GM23338 (cell line): ENCODE measurements around the gene MIER2. TPM values are rescaled to one million over a fixed set of nuclear protein-coding genes. Genes with fewer than 3 reads are reported as not detected.

Experiments used
- ATAC-seq: fragments of 200-7000 bp; cut with Tn5 transposase; 3 replicates; pipeline ENCODE4 v1.9.1; 2020
- DNase-seq: peaks from one replicate; pipeline ENCODE4 v3.0.0-alpha.2; 2015; ENCODE audit warnings: low spot score
- H2AFZ ChIP-seq: fragments of 200-600 bp; sonication (generic); 2 replicates; pipeline ENCODE4 v1.8.0; 2016; ENCODE audit warnings: antibody characterized with exemption, mild to moderate bottlenecking, moderate library complexity
- H3F3A ChIP-seq: fragments of 200-600 bp; sonication (generic); replicated peaks from 2 replicates; pipeline ENCODE4 v1.8.0; 2017; ENCODE audit warnings: antibody characterized with exemption, mixed run types, low read depth
- H3K27ac ChIP-seq: fragments of 200-600 bp; sonication (generic); 2 replicates; pipeline ENCODE4 v1.6.1; 2016; ENCODE audit warnings: low read depth
- H3K27me3 ChIP-seq: fragments of 200-600 bp; sonication (generic); 2 replicates; pipeline ENCODE4 v1.8.0; 2016; ENCODE audit warnings: mild to moderate bottlenecking, mixed run types, moderate library complexity; ENCODE audit not compliant: insufficient read depth
- H3K36me3 ChIP-seq: fragments of 200-600 bp; sonication (generic); 2 replicates; pipeline ENCODE4 v1.8.0; 2016; ENCODE audit warnings: mild to moderate bottlenecking; ENCODE audit not compliant: insufficient read depth
- H3K4me1 ChIP-seq: fragments of 200-600 bp; sonication (generic); 2 replicates; pipeline ENCODE4 v1.8.0; 2016; ENCODE audit warnings: mild to moderate bottlenecking, moderate library complexity; ENCODE audit not compliant: insufficient read depth
- H3K4me2 ChIP-seq: fragments of 200-600 bp; sonication (generic); 2 replicates; pipeline ENCODE4 v1.7.1; 2017; ENCODE audit warnings: mixed run types
- H3K4me3 ChIP-seq: fragments of 200-600 bp; sonication (generic); 2 replicates; pipeline ENCODE4 v1.6.1; 2016; ENCODE audit warnings: mixed run types
- H3K79me2 ChIP-seq: fragments of 200-600 bp; sonication (generic); replicated peaks from 2 replicates; pipeline ENCODE4 v1.8.0; 2017; ENCODE audit warnings: mild to moderate bottlenecking; ENCODE audit not compliant: insufficient read depth
- H3K9me2 ChIP-seq: fragments of 200-600 bp; sonication (generic); 2 replicates; pipeline ENCODE4 v1.8.0; 2017; ENCODE audit not compliant: insufficient read depth
- H4K20me1 ChIP-seq: fragments of 200-600 bp; sonication (generic); replicated peaks from 2 replicates; pipeline ENCODE4 v1.8.0; 2017; ENCODE audit warnings: mild to moderate bottlenecking; ENCODE audit not compliant: insufficient read depth
- H3K27ac Mint-ChIP-seq: 2 replicates; pipeline ENCODE4 v1.8.0; 2020; ENCODE audit warnings: inconsistent platforms, mild to moderate bottlenecking, moderate library complexity, mixed read lengths
- H3K27me3 Mint-ChIP-seq: 3 replicates; pipeline ENCODE4 v1.8.0; 2022; ENCODE audit warnings: low read depth, mild to moderate bottlenecking, moderate library complexity, mixed read lengths, inconsistent platforms; ENCODE audit not compliant: insufficient read depth, poor library complexity
- H3K36me3 Mint-ChIP-seq: 3 replicates; pipeline ENCODE4 v1.8.0; 2021; ENCODE audit warnings: low read depth, mild to moderate bottlenecking, inconsistent platforms, moderate library complexity, mixed read lengths
- H3K4me1 Mint-ChIP-seq: 3 replicates; pipeline ENCODE4 v1.8.0; 2020; ENCODE audit warnings: mild to moderate bottlenecking, inconsistent platforms, mixed read lengths
- H3K4me3 Mint-ChIP-seq: 3 replicates; pipeline ENCODE4 v1.8.0; 2021; ENCODE audit warnings: moderate library complexity, mild to moderate bottlenecking, inconsistent platforms, mixed read lengths
- H3K9me3 Mint-ChIP-seq: 3 replicates; pipeline ENCODE4 v1.8.0; 2020; ENCODE audit warnings: moderate library complexity, mild to moderate bottlenecking, inconsistent platforms, mixed read lengths
- CREB1 ChIP-seq: fragments of 250-450 bp; sonication (Bioruptor Pico); IDR thresholded peaks from 2 replicates; pipeline ENCODE4 v1.5.0; 2020; ENCODE audit warnings: low read depth, mild to moderate bottlenecking, moderate library complexity
- CTCF ChIP-seq, 2 experiments: fragments of 200-600 bp in 1 of 2; sonication (generic) in 1 of 2; conservative IDR thresholded peaks; 2 replicates each; pipeline versions ENCODE4 v1.5.1 to v1.6.1; 2016 to 2017; ENCODE audit warnings: antibody characterized with exemption in 2 of 2, low read depth in 2 of 2, mild to moderate bottlenecking in 2 of 2, moderate library complexity in 1 of 2
- EZH2 ChIP-seq: fragments of 200-600 bp; sonication (generic); IDR thresholded peaks from one replicate; pipeline ENCODE4 v1.8.0; 2017; ENCODE audit warnings: antibody characterized with exemption, mild to moderate bottlenecking, low read depth; ENCODE audit not compliant: unreplicated experiment
- EZH2phosphoT487 ChIP-seq: fragments of 200-600 bp; sonication (generic); IDR thresholded peaks from one replicate; pipeline ENCODE4 v1.8.1; 2018; ENCODE audit warnings: antibody characterized with exemption; ENCODE audit not compliant: unreplicated experiment
- JUNB ChIP-seq: IDR thresholded peaks from one replicate; pipeline ENCODE4 v1.6.1; 2016; ENCODE audit warnings: antibody characterized with exemption; ENCODE audit not compliant: unreplicated experiment
- NANOG ChIP-seq: IDR thresholded peaks from 2 replicates; pipeline ENCODE4 v1.6.1; 2016; ENCODE audit warnings: antibody characterized with exemption, borderline replicate concordance
- POLR2AphosphoS5 ChIP-seq: IDR thresholded peaks from 2 replicates; pipeline ENCODE4 v1.6.1; 2016; ENCODE audit warnings: antibody characterized with exemption, low read depth
- REST ChIP-seq: IDR thresholded peaks from one replicate; pipeline ENCODE4 v1.6.1; 2018; ENCODE audit warnings: antibody characterized with exemption; ENCODE audit not compliant: unreplicated experiment
- STAT1 ChIP-seq: IDR thresholded peaks from one replicate; pipeline ENCODE4 v1.6.1; 2016; ENCODE audit warnings: antibody characterized with exemption; ENCODE audit not compliant: unreplicated experiment
- ZNF114 ChIP-seq: fragments of 250-450 bp; sonication (Bioruptor Pico); IDR thresholded peaks from 2 replicates; pipeline ENCODE4 v1.5.0; 2020; ENCODE audit warnings: mild to moderate bottlenecking, moderate library complexity
- ZNF331 ChIP-seq: fragments of 250-450 bp; sonication (Bioruptor Pico); IDR thresholded peaks from 2 replicates; pipeline ENCODE4 v1.5.0; 2020; ENCODE audit warnings: low read depth, mild to moderate bottlenecking, moderate library complexity
- polyA plus RNA-seq: library from polyadenylated mRNA; unstranded; fragments of >200 nt; fragmentation: Nextera tagmentation; extraction: Ambion mirVana; gene quantifications from 2 replicates; pipeline ENCODE4 v1.2.1, GENCODE V29; 2016
- total RNA-seq: library from RNA; depleted of rRNA; stranded (reverse); fragments of >200 nt; shearing (Covaris generic); gene quantifications from 2 replicates; pipeline ENCODE4 v1.2.3, GENCODE V29; 2014
- TF ChIP-seq, protein P1 (sequence below): IDR thresholded peaks from 2 replicates; pipeline ENCODE4 v1.6.1; 2016; ENCODE audit warnings: antibody characterized with exemption
- TF ChIP-seq, protein P2 (sequence below): fragments of 250-450 bp; sonication (Bioruptor Pico); IDR thresholded peaks from 2 replicates; pipeline ENCODE4 v1.5.0; 2020; ENCODE audit warnings: mild to moderate bottlenecking, moderate library complexity

Gene MIER2
- total and polyA plus RNA-seq, 2 experiments from 2014 or later: 30.2 to 37.9 TPM

DNA sequence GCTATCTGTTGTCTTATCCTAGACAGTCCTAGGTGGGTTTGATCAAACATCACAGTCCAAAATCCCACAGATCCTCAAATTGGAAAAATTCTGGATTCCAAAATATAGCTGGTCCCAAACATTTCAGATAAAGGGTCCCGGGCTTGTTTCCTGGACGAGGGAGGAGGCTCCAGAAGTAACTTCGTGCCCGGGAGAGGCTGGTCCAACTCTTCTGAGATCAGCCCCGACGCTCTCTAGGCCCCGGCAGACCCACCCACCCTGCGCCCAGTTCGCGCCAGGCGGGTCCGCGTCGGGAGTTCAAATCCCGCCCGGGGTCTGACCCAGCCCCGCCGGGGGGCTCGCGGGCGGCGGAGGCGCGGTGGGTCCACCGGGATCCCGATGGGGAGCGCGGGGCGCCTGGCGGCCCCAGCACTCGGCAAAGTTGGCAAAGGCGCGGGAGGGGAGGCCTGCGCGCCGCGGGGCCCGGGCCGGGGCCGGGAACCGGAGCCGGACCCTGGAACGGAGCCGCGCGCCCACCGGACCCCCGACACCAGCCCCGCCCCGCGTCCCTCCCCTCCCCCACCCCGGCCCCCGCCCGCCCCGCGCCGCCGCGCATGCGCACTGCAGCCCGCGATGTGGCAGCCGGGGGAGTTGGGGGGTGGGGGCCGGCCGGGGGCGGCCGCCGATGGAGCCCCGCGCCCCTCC lies 513 bp downstream of the MIER2 start:
- Mint-ChIP-seq H3K27ac (no peak overlapping the region), H3K4me1 (peaks cover 44% of the 10 kb centered on the region), H3K27me3 (peaks cover 35% of the 10 kb centered on the region), H3K36me3 (peaks cover 44% of the 10 kb centered on the region), H3K4me3 (peak overlapping the region; percentile 86), H3K9me3 (peaks cover 21% of the 10 kb centered on the region)
- DNase-seq: peak; percentile 47
- Histone ChIP-seq H3K9me2 (no peaks in the 10 kb centered on the region), H3K79me2 (peaks cover 51% of the 10 kb centered on the region), H4K20me1 (peaks cover 39% of the 10 kb centered on the region), H3K4me1 (peaks cover 13% of the 10 kb centered on the region), H3K36me3 (no peaks in the 10 kb centered on the region), H3K27ac (no peak overlapping the region), H3F3A (no peaks in the 10 kb centered on the region), H3K4me2 (peak overlapping the region; percentile 90), H3K4me3 (peak overlapping the region; percentile 71), H3K27me3 (peaks cover 10% of the 10 kb centered on the region; the same call in 1 of the 2 replicates), H2AFZ (no peak overlapping the region)
- peak; percentile 11; the same call in 2 of the 3 replicates for ATAC-seq
- TF ChIP-seq ZNF114 (CRISPR knock-in tag) (no peak), EZH2phosphoT487 (no peak), JUNB (no peak), POLR2AphosphoS5 (no peak), EZH2 (no peak), STAT1 (no peak), ZNF331 (no peak), NANOG (no peak), CREB1 (no peak), CTCF (conservative IDR thresholded peaks at IDR 0.05; ENCODE audit: low read depth in 2 of 2) (no peak), REST (no peak)
- TF ChIP-seq, protein P1, sequence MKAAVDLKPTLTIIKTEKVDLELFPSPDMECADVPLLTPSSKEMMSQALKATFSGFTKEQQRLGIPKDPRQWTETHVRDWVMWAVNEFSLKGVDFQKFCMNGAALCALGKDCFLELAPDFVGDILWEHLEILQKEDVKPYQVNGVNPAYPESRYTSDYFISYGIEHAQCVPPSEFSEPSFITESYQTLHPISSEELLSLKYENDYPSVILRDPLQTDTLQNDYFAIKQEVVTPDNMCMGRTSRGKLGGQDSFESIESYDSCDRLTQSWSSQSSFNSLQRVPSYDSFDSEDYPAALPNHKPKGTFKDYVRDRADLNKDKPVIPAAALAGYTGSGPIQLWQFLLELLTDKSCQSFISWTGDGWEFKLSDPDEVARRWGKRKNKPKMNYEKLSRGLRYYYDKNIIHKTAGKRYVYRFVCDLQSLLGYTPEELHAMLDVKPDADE: no peak
- TF ChIP-seq, protein P2, sequence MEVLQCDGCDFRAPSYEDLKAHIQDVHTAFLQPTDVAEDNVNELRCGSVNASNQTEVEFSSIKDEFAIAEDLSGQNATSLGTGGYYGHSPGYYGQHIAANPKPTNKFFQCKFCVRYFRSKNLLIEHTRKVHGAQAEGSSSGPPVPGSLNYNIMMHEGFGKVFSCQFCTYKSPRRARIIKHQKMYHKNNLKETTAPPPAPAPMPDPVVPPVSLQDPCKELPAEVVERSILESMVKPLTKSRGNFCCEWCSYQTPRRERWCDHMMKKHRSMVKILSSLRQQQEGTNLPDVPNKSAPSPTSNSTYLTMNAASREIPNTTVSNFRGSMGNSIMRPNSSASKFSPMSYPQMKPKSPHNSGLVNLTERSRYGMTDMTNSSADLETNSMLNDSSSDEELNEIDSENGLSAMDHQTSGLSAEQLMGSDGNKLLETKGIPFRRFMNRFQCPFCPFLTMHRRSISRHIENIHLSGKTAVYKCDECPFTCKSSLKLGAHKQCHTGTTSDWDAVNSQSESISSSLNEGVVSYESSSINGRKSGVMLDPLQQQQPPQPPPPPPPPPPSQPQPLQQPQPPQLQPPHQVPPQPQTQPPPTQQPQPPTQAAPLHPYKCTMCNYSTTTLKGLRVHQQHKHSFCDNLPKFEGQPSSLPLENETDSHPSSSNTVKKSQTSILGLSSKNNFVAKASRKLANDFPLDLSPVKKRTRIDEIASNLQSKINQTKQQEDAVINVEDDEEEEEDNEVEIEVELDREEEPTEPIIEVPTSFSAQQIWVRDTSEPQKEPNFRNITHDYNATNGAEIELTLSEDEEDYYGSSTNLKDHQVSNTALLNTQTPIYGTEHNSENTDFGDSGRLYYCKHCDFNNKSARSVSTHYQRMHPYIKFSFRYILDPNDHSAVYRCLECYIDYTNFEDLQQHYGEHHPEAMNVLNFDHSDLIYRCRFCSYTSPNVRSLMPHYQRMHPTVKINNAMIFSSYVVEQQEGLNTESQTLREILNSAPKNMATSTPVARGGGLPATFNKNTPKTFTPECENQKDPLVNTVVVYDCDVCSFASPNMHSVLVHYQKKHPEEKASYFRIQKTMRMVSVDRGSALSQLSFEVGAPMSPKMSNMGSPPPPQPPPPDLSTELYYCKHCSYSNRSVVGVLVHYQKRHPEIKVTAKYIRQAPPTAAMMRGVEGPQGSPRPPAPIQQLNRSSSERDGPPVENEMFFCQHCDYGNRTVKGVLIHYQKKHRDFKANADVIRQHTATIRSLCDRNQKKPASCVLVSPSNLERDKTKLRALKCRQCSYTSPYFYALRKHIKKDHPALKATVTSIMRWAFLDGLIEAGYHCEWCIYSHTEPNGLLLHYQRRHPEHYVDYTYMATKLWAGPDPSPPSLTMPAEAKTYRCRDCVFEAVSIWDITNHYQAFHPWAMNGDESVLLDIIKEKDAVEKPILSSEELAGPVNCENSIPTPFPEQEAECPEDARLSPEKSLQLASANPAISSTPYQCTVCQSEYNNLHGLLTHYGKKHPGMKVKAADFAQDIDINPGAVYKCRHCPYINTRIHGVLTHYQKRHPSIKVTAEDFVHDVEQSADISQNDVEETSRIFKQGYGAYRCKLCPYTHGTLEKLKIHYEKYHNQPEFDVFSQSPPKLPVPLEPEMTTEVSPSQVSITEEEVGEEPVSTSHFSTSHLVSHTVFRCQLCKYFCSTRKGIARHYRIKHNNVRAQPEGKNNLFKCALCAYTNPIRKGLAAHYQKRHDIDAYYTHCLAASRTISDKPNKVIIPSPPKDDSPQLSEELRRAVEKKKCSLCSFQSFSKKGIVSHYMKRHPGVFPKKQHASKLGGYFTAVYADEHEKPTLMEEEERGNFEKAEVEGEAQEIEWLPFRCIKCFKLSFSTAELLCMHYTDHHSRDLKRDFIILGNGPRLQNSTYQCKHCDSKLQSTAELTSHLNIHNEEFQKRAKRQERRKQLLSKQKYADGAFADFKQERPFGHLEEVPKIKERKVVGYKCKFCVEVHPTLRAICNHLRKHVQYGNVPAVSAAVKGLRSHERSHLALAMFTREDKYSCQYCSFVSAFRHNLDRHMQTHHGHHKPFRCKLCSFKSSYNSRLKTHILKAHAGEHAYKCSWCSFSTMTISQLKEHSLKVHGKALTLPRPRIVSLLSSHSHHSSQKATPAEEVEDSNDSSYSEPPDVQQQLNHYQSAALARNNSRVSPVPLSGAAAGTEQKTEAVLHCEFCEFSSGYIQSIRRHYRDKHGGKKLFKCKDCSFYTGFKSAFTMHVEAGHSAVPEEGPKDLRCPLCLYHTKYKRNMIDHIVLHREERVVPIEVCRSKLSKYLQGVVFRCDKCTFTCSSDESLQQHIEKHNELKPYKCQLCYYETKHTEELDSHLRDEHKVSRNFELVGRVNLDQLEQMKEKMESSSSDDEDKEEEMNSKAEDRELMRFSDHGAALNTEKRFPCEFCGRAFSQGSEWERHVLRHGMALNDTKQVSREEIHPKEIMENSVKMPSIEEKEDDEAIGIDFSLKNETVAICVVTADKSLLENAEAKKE (CRISPR knock-in tag): no peak
